GM12892 (cell line): ENCODE data around the gene RXFP4.

Source experiments
- POLR2A ChIP-seq: IDR thresholded peaks from 2 replicates; pipeline ENCODE4 v1.6.1; 2011; ENCODE audit warnings: low read depth, low read length, control low read depth
- POLR2AphosphoS5 ChIP-seq: IDR thresholded peaks from 2 replicates; pipeline ENCODE4 v1.6.1; 2011; ENCODE audit warnings: low read depth, low read length, control low read depth

GRCh38 chr1:155929057-155929456, 12.4 kb upstream of the RXFP4 start:
- no peak for TF ChIP-seq POLR2A
- TF ChIP-seq POLR2AphosphoS5 = no peak; the same call in 1 of the 2 replicates
